ENCODE data around the gene ODF4. TPM values are rescaled to one million over a fixed set of nuclear protein-coding genes. Genes with fewer than 3 reads are reported as not detected.
A peak's percentile ranks its signal among the peaks of the same experiment; 100 is the strongest.

Gene ODF4
- polyA plus RNA-seq, 3 donors: not detected

DNA sequence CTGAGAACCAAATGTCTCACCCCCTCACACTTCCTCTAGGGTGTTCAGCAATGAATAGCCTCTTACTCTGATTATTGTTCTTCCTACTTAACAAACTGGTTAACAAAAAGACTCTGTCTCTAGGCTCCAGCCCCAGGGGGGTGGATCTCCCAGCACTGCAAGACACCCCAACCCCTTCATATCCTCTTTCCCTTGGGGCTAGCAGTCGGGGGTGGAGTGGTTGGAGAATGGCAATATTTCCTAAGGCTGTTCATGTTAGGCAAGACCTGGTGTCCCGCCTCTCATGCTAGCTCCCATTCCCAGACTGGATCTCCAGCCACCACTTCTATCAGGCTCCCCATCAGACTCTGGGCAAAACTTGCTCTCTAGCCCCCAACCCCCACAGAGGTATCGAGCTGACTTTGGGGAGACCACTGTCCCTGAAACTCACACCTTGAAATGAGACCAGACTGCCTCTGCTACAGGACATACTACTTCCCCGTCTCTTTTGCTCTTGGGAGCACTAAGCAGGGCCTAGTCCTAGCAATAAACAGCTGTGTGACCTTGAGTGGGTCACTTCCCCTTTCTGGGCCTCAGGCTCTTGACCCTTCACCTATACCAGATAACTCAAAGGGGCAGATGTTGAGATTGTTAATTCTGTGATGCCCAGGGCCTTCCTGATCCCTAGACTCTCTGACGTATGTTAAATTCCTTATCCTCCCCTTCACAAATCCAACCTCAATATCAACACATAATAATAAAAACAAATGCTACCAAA lies 46.8 kb upstream of the ODF4 start:
- intact Hi-C loops (cut with micrococcal nuclease): loop anchor here in 1 of 2 donors (10.0 kb wide), 1 partner anchor 158 kb away; no protein-coding TSS in a partner anchor
- 57% methylated on average over 1 of the region's 5 CpGs for WGBS (ENCODE audit: insufficient coverage)

DNA sequence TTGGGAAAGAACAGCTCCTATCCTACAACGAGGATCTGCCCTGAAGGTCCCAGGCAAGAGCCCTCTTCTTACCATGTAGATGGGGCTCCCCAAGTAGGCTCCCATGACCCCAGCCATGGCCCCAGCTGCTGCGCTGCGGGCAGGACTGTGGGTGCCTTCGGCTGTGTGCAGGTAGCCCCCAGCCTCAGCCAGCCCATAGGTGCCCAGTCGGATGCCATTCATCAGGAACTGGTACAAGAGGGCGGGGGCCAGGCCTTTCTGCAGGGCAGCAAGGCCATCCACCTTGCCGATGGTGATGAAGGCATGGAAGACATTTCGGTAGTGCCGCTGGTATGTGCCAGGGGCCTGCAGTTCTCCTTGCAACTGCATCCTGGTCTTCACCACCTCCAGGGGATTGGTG lies 45.3 kb upstream of the ODF4 start:
- Histone ChIP-seq H4K20me1 (ENCODE audit: insufficient read depth, low read length) (no peaks in the 10 kb centered on the region), H3K4me1 (ENCODE audit: control insufficient read depth in 1 of 2, insufficient read depth in 2 of 2, low read length in 2 of 2) (peaks cover 32 to 37% of the 10 kb centered on the region in 2 donors), H3K4me3 (replicated peaks in 1 of 3; ENCODE audit: low read depth in 2 of 3, low read length in 3 of 3) (peak overlapping the region in 1 of 3 experiments; percentile 87), H3K27me3 (ENCODE audit: control insufficient read depth in 2 of 2, insufficient read depth in 2 of 2, low read length in 2 of 2) (no peaks in the 10 kb centered on the region), H2AFZ (ENCODE audit: insufficient read depth, low read depth, low read length, poor library complexity, severe bottlenecking) (no peak overlapping the region), H3K9me3 (replicated peaks in 1 of 2; ENCODE audit: control insufficient read depth in 1 of 2, insufficient read depth in 1 of 2, low read length in 2 of 2) (no peaks in the 10 kb centered on the region), H3K4me2 (replicated peaks; ENCODE audit: extremely low read depth, low read length, poor library complexity, severe bottlenecking) (peak overlapping the region; percentile 84), H3K27ac (ENCODE audit: low read depth in 1 of 2, low read length in 2 of 2) (no peak overlapping the region), H3K9ac (ENCODE audit: insufficient read depth, low read length, poor library complexity, severe bottlenecking) (no peak overlapping the region), H3K36me3 (replicated peaks in 1 of 2; ENCODE audit: control insufficient read depth in 1 of 2, insufficient read depth in 2 of 2, low read length in 2 of 2) (no peaks in the 10 kb centered on the region), H3K79me2 (ENCODE audit: insufficient read depth, low read length) (peaks cover 20% of the 10 kb centered on the region)
- 98% methylated on average over 9 of the region's 9 CpGs for WGBS (ENCODE audit: insufficient coverage)
- H3K4me3 Mint-ChIP-seq: peak overlapping the region; percentile 82 to 95
- peaks cover 47% of the 10 kb centered on the region for H3K4me1 Mint-ChIP-seq
- no peak for DNase-seq
- H3K27me3 Mint-ChIP-seq (ENCODE audit: low read depth in 3 of 3): peaks cover 0 to 2% (median 0%) of the 10 kb centered on the region in 3 donors
- intact Hi-C loops (cut with micrococcal nuclease): loop anchor here in 1 of 2 donors (2.0 to 10.0 kb wide), 2 partner anchors 72 to 160 kb away; no protein-coding TSS in a partner anchor
- peak overlapping the region in 5 of 7 donors; percentile 82 to 96 (median 92) for H3K27ac Mint-ChIP-seq
- peaks cover 0 to 2% (median 0%) of the 10 kb centered on the region in 7 donors for H3K9me3 Mint-ChIP-seq
- H3K36me3 Mint-ChIP-seq: peaks cover 10 to 12% of the 10 kb centered on the region in 2 donors
- TF ChIP-seq, protein P1, sequence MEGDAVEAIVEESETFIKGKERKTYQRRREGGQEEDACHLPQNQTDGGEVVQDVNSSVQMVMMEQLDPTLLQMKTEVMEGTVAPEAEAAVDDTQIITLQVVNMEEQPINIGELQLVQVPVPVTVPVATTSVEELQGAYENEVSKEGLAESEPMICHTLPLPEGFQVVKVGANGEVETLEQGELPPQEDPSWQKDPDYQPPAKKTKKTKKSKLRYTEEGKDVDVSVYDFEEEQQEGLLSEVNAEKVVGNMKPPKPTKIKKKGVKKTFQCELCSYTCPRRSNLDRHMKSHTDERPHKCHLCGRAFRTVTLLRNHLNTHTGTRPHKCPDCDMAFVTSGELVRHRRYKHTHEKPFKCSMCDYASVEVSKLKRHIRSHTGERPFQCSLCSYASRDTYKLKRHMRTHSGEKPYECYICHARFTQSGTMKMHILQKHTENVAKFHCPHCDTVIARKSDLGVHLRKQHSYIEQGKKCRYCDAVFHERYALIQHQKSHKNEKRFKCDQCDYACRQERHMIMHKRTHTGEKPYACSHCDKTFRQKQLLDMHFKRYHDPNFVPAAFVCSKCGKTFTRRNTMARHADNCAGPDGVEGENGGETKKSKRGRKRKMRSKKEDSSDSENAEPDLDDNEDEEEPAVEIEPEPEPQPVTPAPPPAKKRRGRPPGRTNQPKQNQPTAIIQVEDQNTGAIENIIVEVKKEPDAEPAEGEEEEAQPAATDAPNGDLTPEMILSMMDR (IDR thresholded peaks at IDR 0.05): no peak

More for the DNA sequence above, 46.8 kb upstream of the ODF4 start:
- H2AFZ ChIP-seq (ENCODE audit: insufficient read depth, low read depth, low read length, poor library complexity, severe bottlenecking): no peak overlapping the region
- no peak overlapping the region for H3K9ac ChIP-seq (ENCODE audit: insufficient read depth, low read length, poor library complexity, severe bottlenecking)
- H3K27me3 ChIP-seq (ENCODE audit: control insufficient read depth in 2 of 2, insufficient read depth in 2 of 2, low read length in 2 of 2): no peaks in the 10 kb centered on the region
- no peak overlapping the region for H3K4me2 ChIP-seq (replicated peaks; ENCODE audit: extremely low read depth, low read length, poor library complexity, severe bottlenecking)
- peak overlapping the region; percentile 30 to 87 (median 73) for H3K27ac Mint-ChIP-seq
- TF ChIP-seq, protein P1 (IDR thresholded peaks at IDR 0.05): no peak
- peaks cover 40 to 52% of the 10 kb centered on the region in 2 donors for H3K4me1 ChIP-seq (ENCODE audit: control insufficient read depth in 1 of 2, insufficient read depth in 2 of 2, low read length in 2 of 2)
- peaks cover 55% of the 10 kb centered on the region for H3K4me1 Mint-ChIP-seq
- H3K27me3 Mint-ChIP-seq (ENCODE audit: low read depth in 3 of 3): peaks cover 0 to 2% (median 0%) of the 10 kb centered on the region in 3 donors
- H3K4me3 ChIP-seq (replicated peaks in 1 of 3; ENCODE audit: low read depth in 2 of 3, low read length in 3 of 3): no peak overlapping the region
- peaks cover 10 to 12% of the 10 kb centered on the region in 2 donors for H3K36me3 Mint-ChIP-seq
- peaks cover 26% of the 10 kb centered on the region for H3K79me2 ChIP-seq (ENCODE audit: insufficient read depth, low read length)
- peak; percentile 7 to 42 (median 29) for DNase-seq
- H4K20me1 ChIP-seq (ENCODE audit: insufficient read depth, low read length): no peaks in the 10 kb centered on the region
- peaks cover 0 to 2% (median 0%) of the 10 kb centered on the region in 7 donors for H3K9me3 Mint-ChIP-seq
- no peak overlapping the region for H3K4me3 Mint-ChIP-seq
- H3K27ac ChIP-seq (ENCODE audit: low read depth in 1 of 2, low read length in 2 of 2): peak overlapping the region; percentile 35 to 42
- H3K36me3 ChIP-seq (replicated peaks in 1 of 2; ENCODE audit: control insufficient read depth in 1 of 2, insufficient read depth in 2 of 2, low read length in 2 of 2): no peaks in the 10 kb centered on the region
- H3K9me3 ChIP-seq (replicated peaks in 1 of 2; ENCODE audit: control insufficient read depth in 1 of 2, insufficient read depth in 1 of 2, low read length in 2 of 2): no peaks in the 10 kb centered on the region
